GM18868 (cell line): Measurements from ENCODE around the gene HOXD13.

Experiments
- ATAC-seq: cut with Tn5 transposase; IDR thresholded peaks from one replicate; pipeline ENCODE4 v1.9.1; 2021; ENCODE audit warnings: mild to moderate bottlenecking, moderate library complexity; ENCODE audit not compliant: unreplicated experiment

Gene HOXD13

GRCh38 chr2:176105078-176105729, 12.7 kb downstream of the HOXD13 start:
- ATAC-seq: no peak

- no peak for ATAC-seq
These were observed 13.4 kb downstream of the HOXD13 start for GRCh38 chr2:176105730-176106580.

GRCh38 chr2:176106581-176107539, 14.3 kb downstream of the HOXD13 start, which contains the start of gene HOXD11:
Gene HOXD11, plus strand, starts transcription at chr2:176107280. Its CDS starts 76 bp downstream, at chr2:176107356.
- ATAC-seq: no peak

- ATAC-seq: no peak
These were observed 15.2 kb downstream of the HOXD13 start for GRCh38 chr2:176107731-176108181.

- no peak for ATAC-seq
These were observed 16.8 kb downstream of the HOXD13 start for GRCh38 chr2:176109192-176109901.

- no peak for ATAC-seq
These were observed 17.4 kb downstream of the HOXD13 start for GRCh38 chr2:176109946-176110345.

- no peak for ATAC-seq
These were observed 18.1 kb downstream of the HOXD13 start for GRCh38 chr2:176110415-176111308.

- peak; percentile 61 for ATAC-seq
These were observed 18.8 kb downstream of the HOXD13 start for GRCh38 chr2:176111309-176111663.

GRCh38 chr2:176111846-176112374, 19.4 kb downstream of the HOXD13 start:
- ATAC-seq: no peak

GRCh38 chr2:176112375-176113302, 20.1 kb downstream of the HOXD13 start:
- no peak for ATAC-seq

- no peak for ATAC-seq
These were observed 21.8 kb downstream of the HOXD13 start for GRCh38 chr2:176114120-176114929.

GRCh38 chr2:176114930-176115625, 22.6 kb downstream of the HOXD13 start:
- ATAC-seq: no peak

- ATAC-seq: no peak
These were observed 23.6 kb downstream of the HOXD13 start, which contains the start of gene HOXD10 for GRCh38 chr2:176115883-176116813. Gene HOXD10, plus strand, starts transcription at chr2:176116778. Its CDS starts 56 bp downstream, at chr2:176116834.

GRCh38 chr2:176117162-176117822, 24.8 kb downstream of the HOXD13 start:
- ATAC-seq: no peak

GRCh38 chr2:176117823-176118371, 25.4 kb downstream of the HOXD13 start:
- no peak for ATAC-seq
